ENCODE data around the gene MAP3K21.

MAP3K21 gene

DNA sequence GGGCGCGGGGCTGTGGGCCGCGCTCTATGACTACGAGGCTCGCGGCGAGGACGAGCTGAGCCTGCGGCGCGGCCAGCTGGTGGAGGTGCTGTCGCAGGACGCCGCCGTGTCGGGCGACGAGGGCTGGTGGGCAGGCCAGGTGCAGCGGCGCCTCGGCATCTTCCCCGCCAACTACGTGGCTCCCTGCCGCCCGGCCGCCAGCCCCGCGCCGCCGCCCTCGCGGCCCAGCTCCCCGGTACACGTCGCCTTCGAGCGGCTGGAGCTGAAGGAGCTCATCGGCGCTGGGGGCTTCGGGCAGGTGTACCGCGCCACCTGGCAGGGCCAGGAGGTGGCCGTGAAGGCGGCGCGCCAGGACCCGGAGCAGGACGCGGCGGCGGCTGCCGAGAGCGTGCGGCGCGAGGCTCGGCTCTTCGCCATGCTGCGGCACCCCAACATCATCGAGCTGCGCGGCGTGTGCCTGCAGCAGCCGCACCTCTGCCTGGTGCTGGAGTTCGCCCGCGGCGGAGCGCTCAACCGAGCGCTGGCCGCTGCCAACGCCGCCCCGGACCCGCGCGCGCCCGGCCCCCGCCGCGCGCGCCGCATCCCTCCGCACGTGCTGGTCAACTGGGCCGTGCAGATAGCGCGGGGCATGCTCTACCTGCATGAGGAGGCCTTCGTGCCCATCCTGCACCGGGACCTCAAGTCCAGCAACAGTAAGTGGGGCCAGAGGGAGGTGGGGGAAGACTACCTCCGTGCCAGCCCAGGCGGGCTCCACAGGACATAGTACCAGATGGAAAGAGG lies 808 bp downstream of the MAP3K21 start:
- H3K4me2 ChIP-seq (ENCODE audit: low read length): peak overlapping the region; percentile 84
- H3K9me3 ChIP-seq (ENCODE audit: control insufficient read depth, insufficient read depth, low read length): no peaks in the 10 kb centered on the region
- H3K36me3 ChIP-seq (ENCODE audit: control insufficient read depth, low read length): no peaks in the 10 kb centered on the region
- H3K4me3 ChIP-seq (ENCODE audit: low read length): peak overlapping the region; percentile 77
- peaks cover 4% of the 10 kb centered on the region; the same call in 1 of the 2 replicates for H3F3A ChIP-seq (ENCODE audit: control insufficient read depth, insufficient read depth)
- H3K9me2 ChIP-seq (replicated peaks; ENCODE audit: control insufficient read depth, low read length): no peaks in the 10 kb centered on the region
- H3K79me2 ChIP-seq (ENCODE audit: control insufficient read depth, low read length): no peaks in the 10 kb centered on the region
- H3K27ac ChIP-seq (ENCODE audit: low read depth, low read length): no peak overlapping the region
- 0 out of 2 replicates have a peak, but pooled peaks cover 2% of the 10 kb centered on the region for H4K20me1 ChIP-seq (ENCODE audit: control insufficient read depth, insufficient read depth, low read depth, low read length)
- TF ChIP-seq, protein P1, sequence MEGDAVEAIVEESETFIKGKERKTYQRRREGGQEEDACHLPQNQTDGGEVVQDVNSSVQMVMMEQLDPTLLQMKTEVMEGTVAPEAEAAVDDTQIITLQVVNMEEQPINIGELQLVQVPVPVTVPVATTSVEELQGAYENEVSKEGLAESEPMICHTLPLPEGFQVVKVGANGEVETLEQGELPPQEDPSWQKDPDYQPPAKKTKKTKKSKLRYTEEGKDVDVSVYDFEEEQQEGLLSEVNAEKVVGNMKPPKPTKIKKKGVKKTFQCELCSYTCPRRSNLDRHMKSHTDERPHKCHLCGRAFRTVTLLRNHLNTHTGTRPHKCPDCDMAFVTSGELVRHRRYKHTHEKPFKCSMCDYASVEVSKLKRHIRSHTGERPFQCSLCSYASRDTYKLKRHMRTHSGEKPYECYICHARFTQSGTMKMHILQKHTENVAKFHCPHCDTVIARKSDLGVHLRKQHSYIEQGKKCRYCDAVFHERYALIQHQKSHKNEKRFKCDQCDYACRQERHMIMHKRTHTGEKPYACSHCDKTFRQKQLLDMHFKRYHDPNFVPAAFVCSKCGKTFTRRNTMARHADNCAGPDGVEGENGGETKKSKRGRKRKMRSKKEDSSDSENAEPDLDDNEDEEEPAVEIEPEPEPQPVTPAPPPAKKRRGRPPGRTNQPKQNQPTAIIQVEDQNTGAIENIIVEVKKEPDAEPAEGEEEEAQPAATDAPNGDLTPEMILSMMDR (IDR thresholded peaks at IDR 0.05; ENCODE audit: low read depth, low read length, poor library complexity, severe bottlenecking): no peak
- TF ChIP-seq EZH2phosphoT487 (IDR thresholded peaks at IDR 0.05; ENCODE audit: borderline replicate concordance, low read length): no peak
- H3K27me3 ChIP-seq (ENCODE audit: control insufficient read depth, low read length): peaks cover 31% of the 10 kb centered on the region
- H3K4me1 ChIP-seq (ENCODE audit: control insufficient read depth, low read length): peaks cover 14% of the 10 kb centered on the region

DNA sequence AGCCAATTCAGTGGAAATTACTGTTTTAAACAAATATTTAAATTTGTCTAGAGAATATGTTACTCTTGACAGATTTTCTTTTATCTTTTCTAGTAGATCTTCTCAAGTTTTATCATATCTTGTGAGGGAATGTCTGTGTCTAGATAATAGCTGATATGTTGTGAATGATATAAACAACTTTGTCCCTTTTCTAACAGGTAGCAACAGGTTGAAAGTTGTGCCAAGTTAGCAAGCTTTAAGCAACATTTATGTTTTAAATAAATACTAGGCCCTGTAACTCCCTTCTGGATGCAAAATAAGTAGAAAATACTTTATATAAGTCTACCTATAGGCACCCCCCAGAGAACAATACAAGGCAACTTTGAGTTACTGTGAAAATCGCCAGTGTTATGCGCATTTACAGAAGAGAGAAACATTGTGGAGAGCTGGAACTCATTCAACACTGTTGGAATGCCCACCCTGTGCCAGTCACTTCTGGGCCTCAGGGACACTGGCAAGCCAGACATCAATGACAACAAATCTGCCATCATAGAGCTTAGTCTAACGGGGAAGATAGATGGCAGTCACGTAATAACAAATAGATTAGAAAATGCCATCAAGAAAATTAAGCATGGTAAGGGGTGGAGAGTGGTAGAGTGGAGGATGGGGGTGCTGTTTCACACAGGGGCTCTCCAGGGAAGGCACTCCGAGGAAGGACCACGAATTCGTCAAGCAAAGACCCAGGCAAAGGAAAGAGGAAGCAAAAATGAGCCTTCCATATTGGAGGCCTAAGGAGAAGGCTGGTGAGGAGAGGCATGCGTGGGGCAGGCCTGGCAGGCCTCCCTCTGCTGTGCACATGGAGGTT lies 4.4 kb downstream of the MAP3K21 start:
- Histone ChIP-seq H3K9me2 (replicated peaks; ENCODE audit: control insufficient read depth, low read length) (no peaks in the 10 kb centered on the region), H3K4me1 (ENCODE audit: control insufficient read depth, low read length) (peaks cover 11% of the 10 kb centered on the region), H3K27ac (ENCODE audit: low read depth, low read length) (no peak overlapping the region), H3K4me3 (ENCODE audit: low read length) (no peak overlapping the region), H3K27me3 (ENCODE audit: control insufficient read depth, low read length) (peaks cover 28% of the 10 kb centered on the region), H3F3A (ENCODE audit: control insufficient read depth, insufficient read depth) (peaks cover under 1% of the 10 kb centered on the region; the same call in 1 of the 2 replicates), H3K79me2 (ENCODE audit: control insufficient read depth, low read length) (no peaks in the 10 kb centered on the region), H3K9me3 (ENCODE audit: control insufficient read depth, insufficient read depth, low read length) (no peaks in the 10 kb centered on the region), H4K20me1 (ENCODE audit: control insufficient read depth, insufficient read depth, low read depth, low read length) (0 out of 2 replicates have a peak, but pooled peaks cover 2% of the 10 kb centered on the region), H3K36me3 (ENCODE audit: control insufficient read depth, low read length) (no peaks in the 10 kb centered on the region), H3K4me2 (ENCODE audit: low read length) (no peak overlapping the region)
- TF ChIP-seq EZH2phosphoT487 (IDR thresholded peaks at IDR 0.05; ENCODE audit: borderline replicate concordance, low read length): no peak
- TF ChIP-seq, protein P1 (IDR thresholded peaks at IDR 0.05; ENCODE audit: low read depth, low read length, poor library complexity, severe bottlenecking): no peak

DNA sequence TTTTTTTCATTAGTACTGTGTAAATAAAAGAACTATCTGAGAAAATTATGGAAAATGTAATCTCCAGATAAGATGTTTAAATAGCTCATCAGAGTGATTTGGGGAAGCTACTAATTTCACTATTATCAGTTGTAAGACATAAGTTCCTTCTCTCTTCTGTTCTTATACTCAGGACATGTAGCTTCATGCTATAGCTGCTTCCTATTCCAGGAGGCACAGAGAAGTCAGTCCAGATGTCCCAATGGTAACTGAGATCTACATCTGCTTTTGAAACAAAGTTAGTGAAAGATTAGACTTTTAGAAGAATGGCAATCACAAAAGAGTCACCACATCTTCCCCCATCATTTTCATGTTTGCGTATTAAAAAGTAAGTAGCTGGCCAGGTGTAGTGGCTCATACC lies 5.6 kb downstream of the MAP3K21 start:
- Histone ChIP-seq H3K4me3 (ENCODE audit: low read length) (no peak overlapping the region), H3K4me1 (ENCODE audit: control insufficient read depth, low read length) (peaks cover 3% of the 10 kb centered on the region; the same call in 1 of the 2 replicates), H3K36me3 (ENCODE audit: control insufficient read depth, low read length) (no peaks in the 10 kb centered on the region), H3F3A (ENCODE audit: control insufficient read depth, insufficient read depth) (no peaks in the 10 kb centered on the region), H3K79me2 (ENCODE audit: control insufficient read depth, low read length) (no peaks in the 10 kb centered on the region), H4K20me1 (ENCODE audit: control insufficient read depth, insufficient read depth, low read depth, low read length) (0 out of 2 replicates have a peak, but pooled peaks cover 2% of the 10 kb centered on the region), H3K9me3 (ENCODE audit: control insufficient read depth, insufficient read depth, low read length) (no peaks in the 10 kb centered on the region), H3K27ac (ENCODE audit: low read depth, low read length) (no peak overlapping the region), H3K4me2 (ENCODE audit: low read length) (no peak overlapping the region), H3K27me3 (ENCODE audit: control insufficient read depth, low read length) (peaks cover 21% of the 10 kb centered on the region), H3K9me2 (replicated peaks; ENCODE audit: control insufficient read depth, low read length) (no peaks in the 10 kb centered on the region)
- TF ChIP-seq EZH2phosphoT487 (IDR thresholded peaks at IDR 0.05; ENCODE audit: borderline replicate concordance, low read length): no peak
- TF ChIP-seq, protein P1 (IDR thresholded peaks at IDR 0.05; ENCODE audit: low read depth, low read length, poor library complexity, severe bottlenecking): no peak

Data from DOHH2 (cell line).